Putamen (tissue), 1 donor: Measurements from ENCODE around the gene ATP2B2.

Experiments used
- DNase-seq: peaks from one replicate; pipeline ENCODE4 v3.0.0-alpha.2; 2016; ENCODE audit warnings: low spot score

ATP2B2 gene

DNA sequence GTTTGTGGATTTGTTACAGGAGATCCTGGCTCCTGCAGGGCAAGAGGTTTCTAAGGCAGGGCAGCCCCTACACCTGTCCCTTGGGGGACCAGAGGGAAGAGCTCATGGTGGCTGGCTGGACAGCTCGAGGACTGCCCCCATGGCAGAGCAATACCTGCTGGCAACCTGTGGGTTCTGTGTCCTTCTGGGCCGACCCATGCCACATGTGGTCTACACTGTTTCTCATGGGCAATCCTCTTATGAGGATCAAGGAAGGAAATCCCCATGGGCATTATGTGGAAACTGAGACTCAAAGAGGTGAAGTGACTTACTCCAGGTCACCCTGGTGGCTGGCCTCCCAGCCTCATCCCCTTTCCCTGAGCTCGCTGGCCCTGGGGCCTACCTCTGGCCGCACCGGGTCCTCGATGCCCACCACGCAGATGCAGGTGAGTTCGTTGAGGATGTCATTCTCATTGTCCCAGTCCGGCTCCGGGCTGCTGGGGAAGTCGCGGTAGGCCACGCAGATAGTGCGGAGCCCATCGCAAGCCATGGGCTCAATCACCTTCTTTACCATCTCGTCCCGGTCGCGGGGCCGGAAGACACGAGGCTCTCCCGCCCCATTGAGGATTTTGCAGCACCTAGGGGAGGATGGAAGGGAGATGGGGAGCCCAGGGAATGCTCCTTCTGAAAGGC is 146.9 kb downstream of the ATP2B2 start:
- no peak for DNase-seq

DNA sequence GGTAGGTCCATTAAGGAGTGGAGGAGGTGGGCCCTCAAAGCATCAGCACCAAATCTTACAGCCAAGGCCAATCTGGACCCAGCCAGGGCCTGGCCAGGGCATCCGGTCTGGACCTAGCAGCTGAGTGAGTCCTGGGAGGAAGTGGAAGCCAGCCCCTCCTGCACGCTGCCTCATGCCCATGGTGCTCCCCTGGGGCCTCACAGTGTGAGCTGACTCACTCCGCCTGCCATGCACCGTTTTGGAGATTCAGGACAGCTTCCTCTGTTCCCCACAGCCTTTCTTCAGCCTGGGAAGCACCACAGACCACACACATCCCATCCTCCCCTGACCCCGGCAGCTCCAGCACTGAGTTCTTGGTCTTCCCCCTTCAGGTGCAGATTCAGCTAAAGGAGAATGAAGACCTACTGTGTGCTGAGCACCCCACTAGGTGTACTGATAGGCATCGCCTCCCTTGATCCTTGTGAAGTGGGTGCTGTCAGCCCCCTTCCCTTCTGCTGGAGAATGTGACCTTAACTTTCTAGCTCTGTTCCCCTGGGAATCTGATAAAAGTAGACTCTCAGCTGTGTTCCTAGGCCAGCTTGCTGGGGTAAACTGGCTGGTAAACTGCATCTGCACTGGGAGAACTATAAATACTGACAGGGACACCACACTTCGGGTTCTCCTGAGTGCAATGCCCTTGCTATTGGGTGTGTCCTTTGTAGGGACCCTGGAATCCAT is 147.6 kb downstream of the ATP2B2 start:
- no peak for DNase-seq

DNA sequence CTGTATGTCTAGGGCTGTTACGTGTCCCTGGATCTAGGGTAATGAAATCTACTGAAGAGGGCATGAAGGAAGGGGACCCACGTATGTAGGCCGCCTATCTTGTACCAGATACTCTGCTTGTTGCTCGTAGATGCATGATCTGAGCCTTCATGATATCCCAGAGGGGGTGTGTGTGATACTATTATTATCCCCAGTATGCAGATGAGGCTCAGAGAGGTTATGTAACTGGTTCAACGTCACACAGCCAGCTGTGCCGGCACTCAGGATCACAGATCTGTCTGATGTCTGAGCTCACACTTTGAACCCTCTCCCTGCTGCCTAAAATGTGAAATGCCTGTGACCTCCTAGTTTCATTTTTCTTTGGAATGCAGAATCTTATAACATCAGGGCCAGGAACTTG is 148.3 kb downstream of the ATP2B2 start:
- peak; percentile 76 for DNase-seq

DNA sequence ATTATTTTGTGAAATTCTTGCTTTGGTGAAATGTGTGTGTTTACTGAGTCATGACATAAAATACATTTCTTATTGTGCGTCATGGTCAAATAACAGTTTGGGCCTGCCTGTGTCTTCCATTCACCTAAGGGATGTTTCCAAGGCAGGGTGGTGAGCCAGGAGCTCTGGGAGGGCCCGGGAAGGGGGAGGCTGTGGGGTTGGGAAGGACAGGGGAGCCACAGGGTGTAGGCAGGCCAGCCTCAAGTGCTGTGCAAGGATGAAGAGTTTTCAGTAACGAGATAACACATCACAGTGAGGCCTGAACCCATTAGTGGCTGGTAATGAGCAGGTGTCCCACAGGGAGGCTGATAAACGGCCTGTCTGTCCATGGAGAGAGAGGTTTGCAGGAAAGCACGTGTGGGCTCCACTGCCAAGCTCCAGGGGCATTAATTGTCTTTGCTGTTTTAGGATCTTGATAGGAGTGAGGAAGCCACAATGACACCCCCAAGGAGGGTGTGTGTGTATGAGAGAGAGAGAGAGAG is 148.9 kb downstream of the ATP2B2 start:
- DNase-seq, result no peak

DNA sequence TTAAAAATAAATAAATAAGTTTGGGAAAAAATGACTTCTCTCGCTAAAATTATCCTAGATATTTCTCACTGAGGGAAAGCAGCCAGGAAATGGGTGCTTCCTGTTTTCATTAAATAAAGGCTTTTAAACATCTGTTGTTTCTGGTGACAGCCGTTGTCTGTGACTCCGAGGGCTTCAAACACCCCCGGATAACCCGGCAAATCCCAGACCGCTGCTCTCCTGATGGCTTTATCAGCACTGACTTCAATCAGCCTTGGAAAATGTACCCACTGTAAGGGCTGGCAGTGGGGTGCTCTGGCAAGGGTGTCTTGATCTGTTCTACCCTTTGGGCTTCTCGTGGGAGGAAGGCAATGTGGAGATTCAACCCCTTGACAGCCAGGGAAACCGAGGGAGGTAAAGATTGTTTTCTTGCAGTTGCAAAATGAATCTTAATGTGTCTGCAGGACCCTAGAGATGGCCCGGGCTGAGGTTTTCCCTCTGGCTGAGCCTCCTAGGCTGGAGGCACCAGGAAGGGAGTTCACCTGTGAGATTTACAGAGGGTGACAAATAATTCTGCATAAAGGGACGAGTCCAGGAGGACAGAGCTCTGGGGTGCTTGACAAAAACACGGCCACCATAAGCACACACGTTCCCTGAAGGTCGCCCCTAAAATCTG is 150.9 kb downstream of the ATP2B2 start:
- no peak for DNase-seq

DNA sequence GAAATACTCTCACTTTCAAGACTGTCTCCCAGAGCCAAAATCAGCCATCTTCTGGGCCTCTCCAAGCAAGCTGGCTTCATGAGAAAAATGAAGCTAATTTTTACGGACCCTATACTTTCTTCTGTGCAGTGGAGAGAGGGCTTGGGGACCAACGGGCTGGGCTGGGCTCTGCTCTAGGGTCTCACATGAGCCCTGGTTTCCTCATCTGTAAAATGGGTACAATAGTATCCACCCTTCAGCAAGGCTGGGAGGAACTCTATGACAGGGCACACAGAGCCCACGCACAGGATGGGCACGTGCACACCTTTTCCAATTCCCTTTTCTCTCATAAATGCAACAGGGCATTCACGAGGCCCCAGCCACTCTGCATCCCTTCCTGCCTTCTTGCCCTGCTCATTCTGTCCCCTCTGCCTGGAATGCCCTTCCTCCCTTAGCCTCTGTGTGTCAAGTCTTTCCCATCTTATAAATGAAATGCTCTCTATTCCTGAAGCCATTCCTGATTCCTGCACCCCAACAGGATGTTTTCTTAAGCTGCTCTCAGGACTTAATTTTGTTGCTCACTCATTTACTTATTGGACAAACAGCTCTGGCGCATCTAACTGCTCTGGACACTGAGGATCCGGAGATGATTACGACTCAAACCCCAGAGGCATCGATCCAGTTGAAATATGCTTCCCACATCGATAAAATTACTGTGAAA is 151.6 kb downstream of the ATP2B2 start:
- no peak for DNase-seq

DNA sequence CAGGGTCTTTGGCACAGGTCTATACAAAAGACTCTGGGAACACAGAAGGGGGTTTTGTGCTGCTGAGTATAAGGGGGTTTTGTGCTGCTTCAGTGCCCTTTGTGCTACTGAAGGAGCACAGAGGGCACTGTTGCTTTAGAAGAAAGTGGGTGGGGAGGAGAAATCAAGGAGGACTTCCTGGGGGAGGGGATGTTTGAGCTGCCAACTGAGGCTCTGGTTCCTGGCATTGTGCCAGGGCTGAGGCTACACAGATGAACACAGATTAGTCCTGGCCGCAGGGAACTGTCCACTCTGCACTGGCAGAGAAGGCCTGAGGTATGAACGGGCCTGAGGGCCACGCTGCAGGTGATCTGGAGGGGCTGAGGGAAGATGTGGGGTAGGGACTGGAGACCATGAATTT is 152.2 kb downstream of the ATP2B2 start:
- DNase-seq, result no peak

DNA sequence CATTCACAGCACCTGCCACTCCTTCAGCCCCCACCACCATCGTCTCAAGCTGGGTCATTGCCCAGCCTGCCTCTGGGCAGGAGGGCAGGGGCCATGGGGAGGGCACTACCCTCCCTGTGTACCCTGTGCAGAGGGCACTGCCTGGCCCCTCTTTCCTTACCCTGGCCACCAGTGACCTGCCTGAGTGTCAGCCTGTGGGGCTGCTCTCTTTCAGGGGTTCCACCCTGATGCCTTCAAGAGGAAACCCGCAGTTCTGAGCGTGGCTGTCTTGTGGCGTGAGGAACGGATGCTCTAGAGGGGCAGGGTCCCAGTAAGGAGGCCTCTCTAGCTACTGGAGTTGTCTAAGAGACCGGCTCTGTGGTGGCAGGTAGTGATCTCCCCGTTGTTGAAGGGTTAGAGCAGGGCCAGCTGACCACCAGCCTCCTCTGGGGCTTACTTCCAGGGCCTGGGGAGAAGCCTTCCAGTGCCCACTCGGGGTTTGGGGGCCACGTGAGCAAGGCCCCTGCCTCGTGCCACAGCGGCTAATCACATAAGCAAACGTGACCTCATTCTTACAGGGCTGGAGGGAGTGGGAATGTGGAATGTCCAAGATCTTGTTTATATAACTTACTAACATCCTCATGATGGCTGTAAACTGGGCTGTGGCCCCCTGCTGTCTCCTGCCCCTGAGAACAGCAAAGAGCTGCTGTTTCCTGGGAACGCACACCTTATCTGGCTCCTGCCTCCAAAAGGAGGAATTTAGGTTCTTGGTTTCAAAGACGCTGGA is 153.1 kb downstream of the ATP2B2 start:
- DNase-seq, result no peak

DNA sequence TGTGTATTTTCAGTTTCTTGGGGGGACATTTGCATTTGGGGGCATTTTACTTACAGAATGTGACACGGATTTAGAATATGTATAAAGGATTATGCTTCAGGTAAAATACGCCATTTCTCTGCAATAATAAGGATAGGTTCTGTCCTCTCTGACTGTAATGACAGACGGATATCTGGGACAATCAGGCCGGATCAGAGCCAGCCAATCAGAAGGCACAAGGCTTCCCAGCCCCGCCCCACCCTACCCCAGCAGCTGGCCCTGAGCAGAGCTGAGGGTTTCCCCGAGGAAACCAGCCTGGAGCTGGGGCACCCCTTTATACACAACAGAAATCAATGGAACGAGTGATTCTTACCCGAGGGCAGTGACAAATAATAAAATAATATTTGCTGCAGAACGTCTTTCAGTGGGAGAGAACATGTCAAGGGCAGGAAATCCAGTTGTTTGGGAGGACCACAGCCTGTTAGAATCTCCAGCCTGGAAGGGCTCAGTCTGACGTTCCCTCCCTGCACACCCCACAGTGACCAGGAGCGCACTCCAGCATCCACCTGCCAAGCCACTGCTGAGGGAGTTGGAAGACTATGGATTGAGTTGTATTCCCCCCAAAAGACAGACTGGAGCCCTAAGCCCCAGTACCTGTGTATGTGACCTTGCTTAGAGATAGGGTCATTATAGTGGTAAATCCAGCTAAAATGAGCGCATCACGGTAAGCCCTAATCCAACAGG is 154.2 kb downstream of the ATP2B2 start:
- no peak for DNase-seq

DNA sequence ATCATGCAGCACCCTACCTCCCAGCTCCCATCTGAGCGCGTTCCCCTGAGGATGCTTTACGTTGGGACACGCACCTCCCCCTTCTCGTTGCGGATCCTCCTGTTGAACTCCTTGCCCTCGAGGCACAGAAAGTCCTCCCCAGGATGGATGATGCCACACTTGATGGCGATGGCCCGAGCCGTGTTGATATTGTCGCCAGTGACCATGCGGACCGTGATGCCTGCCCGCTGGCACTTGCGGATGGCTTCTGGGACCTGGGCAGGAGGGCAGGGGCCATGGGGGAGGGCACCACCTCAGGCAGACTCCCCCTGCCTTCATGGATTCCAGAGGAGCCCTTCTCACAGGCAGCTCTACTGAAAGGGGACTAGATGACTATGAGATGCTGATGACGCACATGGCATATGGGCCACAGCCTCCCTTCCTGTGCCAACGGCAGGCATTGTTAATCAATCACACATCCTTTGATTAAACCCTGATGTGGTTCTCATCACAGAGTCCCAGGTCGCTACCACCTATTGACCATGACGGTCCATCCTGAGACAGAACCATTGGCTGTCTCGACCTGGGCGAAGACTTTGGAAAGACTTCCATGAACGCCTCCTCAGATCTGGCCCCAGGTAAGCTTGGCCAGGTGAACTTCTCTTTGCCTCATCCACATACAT is 154.9 kb downstream of the ATP2B2 start:
- DNase-seq, result no peak

DNA sequence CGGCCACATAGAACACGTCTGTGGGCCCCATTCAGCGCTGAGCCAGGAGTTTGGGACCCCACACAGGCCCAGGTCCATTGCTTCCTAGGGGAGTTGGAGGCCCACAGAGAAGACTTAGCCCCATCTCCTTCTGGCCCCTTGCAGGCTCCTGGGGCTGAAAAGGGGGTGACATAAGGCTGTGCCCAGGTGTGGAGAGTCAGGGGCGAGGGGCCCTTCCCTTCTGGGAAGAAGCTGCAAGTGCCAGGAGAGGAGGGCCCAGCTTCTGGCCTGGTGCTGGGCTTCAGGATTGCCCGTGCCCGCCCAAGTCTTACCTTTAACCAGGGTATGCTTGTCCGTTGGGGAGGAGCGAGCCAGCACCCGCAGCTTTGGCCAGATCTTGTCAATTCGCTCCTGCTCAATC is 155.6 kb downstream of the ATP2B2 start:
- no peak for DNase-seq

DNA sequence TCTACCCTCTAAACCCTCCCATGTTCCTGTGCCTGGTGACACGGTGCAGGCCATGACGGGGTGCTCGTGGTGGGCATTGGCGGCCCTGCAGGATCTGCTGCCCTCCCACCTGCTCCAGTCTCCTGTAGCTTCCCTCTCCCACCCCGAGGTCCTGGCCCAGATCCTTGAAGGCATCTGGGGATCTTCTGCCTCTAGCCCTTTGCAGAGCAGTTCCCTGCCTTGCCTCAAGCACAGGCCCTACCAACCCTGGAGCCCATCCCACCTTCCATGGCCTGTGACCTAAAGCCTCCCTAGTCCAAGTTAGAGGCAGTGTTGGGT is 157.0 kb downstream of the ATP2B2 start:
- no peak for DNase-seq

DNA sequence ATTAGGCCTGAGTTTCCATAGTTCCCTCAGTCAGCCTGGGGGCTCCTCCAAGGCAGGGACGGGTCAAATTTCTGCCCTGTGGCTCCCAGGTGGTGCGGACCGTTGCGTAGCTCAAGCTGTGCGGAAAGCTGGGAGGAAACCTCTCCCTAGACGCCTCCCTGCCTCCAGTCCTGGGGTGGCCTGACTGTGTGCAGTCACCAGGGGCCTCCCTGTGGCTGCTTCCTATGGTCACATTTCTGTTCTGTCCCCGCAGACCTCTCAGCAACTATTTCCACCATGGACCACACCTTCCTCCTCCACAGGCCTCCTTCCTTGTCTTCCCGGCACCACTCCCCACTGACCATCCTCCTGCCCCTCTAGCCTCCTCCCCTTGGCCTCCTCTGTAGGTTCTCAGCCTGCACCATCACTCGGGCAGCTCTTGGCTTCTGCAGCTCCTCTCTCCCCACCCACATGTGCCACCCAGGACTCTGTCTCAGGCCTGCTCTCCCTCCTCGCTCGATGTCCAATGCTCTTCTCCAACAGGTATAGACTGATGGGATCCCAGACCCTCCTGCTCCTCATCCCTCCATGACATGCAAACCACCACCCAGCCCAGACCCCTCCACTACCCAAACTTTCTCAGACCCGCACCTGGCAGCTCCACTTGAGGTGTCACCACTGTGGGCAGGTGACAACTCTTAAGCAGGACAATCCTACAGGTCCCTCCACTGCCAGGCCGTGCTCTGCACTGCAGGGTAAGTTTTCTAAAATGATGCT is 157.6 kb downstream of the ATP2B2 start:
- DNase-seq, result no peak

DNA sequence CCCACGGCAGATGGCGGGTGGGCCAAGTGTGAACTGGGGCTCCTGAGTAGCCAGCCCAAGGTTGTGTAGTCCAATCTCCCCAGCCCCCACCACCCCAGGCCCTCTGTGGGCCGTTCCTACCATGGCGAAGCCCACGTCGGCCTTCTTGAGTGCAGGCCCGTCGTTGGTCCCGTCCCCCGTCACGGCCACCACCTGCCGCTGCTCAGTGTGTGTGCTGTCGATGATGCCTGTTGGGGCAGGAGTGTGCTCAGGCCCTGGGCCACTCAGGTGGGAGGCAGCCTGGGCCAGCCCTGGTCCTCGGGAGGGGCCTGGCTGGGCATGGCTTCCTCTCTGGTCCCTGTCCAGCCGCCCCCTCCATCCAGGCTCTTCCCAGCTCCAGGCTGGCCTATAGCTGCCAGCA is 159.5 kb downstream of the ATP2B2 start:
- no peak for DNase-seq

DNA sequence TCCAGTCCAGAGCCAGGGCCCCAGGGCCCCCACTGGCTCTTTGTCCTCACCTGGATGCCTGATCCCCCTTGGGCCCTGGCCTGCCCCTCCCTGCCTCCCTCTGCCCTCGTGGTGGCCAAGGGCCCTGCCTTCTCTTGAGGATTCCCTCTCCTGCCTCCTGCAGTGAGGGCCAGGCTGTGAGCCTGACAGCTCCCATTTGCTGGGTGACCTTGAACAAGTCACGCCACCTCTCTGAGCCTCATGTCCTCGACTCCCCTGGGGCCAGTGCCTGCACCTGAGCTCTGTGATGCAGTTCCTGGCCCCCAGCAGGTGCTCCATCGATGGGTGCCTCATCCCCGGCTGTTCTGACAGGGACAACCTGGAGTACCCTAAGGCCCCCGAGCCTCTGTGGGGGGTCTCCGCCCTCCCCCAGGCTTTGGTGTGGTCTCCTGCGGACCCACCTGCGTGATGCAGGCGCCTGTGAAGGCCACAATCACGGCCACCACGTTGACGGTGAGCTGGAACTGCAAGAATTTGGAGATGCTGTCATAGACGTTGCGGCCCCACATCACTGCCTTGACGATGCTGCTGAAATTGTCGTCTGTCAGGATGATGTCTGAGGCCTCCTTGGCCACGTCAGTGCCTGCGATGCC is 160.3 kb downstream of the ATP2B2 start:
- DNase-seq, result no peak

DNA sequence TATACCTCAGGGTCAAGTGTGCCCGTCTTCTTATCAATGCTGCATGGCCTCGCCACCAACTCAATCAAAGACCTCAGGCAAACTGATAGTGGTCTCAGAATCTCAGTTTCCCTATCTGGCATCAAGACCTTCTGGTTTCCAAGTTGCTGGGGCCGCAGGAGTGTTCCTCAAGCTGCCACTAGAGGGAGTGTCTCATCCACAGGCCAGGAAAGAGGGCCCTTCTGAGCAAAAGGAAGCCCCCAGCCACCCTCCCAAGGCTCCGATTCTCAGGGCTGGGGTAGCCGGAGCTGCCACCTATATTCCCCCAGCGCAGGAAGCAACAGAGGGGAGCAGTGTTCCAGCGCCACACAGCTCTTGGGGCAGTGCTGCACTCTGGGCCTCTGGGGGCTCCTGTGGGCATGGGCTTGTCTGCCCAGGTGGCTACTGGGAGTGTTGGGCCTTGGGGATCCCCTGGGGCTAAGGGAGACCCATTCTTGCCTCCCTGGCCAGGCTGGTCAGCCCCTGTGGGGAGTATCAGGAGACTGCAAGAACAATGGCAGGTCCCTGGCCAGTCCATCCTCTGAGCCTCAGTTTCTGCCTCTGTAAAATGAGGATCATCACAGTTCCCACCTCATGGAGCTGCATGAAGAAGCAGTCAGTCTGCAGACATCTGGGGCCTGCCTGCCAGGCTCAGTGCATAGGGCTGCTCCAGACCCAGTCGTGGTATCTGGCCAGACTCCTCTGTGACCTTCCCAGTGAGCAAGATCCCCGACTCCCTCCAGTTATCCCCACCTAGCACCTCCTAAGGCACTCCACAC is 161.0 kb downstream of the ATP2B2 start:
- DNase-seq, result no peak

DNA sequence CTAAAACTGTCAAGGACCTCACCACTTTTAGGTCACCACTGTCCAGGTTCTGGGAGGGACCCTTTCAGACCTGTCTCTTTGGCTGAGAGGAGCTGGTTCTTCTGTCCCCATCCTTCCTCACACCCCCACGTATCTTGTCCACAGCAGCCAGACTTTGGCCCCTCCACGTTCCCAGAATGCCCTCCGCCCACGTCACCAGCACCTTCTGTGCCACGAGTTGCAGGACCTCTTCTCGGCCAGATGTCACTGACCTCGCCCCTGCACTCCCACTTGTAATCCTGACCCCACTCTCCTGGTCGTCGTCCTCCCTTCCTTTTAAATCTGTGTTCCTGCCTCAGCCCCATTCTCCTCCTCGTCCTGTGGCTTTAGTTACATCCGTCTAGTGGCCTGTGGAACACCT is 161.9 kb downstream of the ATP2B2 start:
- no peak for DNase-seq

DNA sequence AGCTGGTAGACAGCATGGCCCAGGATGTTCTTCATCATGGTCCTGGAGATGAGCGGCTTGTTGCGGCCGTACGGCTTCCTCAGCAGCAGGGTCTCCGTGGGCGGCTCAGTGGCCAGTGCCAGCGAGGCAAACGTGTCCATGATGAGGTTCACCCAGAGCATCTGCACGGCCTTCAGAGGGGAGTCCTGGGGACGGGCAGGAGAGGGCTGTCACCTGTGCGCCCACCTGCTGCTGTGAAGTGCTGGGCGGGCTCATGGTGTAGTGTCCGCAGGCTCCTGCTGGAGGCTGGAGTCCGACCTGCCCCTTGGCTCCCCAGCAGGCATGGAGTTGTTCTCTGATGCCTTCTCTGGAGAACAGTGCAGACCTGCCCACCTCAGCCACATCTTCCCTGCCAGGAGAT is 162.6 kb downstream of the ATP2B2 start:
- no peak for DNase-seq
